Breast epithelium (tissue), 3 donors: ENCODE data around the gene ZNF548.

Experiments used
- CTCF ChIP-seq, 3 donors: fragments of 450-650 bp; IDR thresholded peaks; one replicate each; pipeline ENCODE4 v1.5.1; 2016 to 2017; ENCODE audit warnings: antibody characterized with exemption in 3 of 3, mild to moderate bottlenecking in 3 of 3, moderate library complexity in 3 of 3
- POLR2A ChIP-seq: fragments of 450-650 bp; IDR thresholded peaks from one replicate; pipeline ENCODE4 v1.6.1; 2016; ENCODE audit warnings: antibody characterized with exemption, mild to moderate bottlenecking, moderate library complexity
- POLR2AphosphoS5 ChIP-seq, 3 donors: sonication (generic); formaldehyde crosslinking; IDR thresholded peaks; one replicate each; pipeline ENCODE4 v1.6.1; 2017; ENCODE audit warnings: antibody characterized with exemption in 3 of 3

GRCh38 chr19:57348136-57348535 is 41.5 kb upstream of the ZNF548 start:
- TF ChIP-seq CTCF (IDR thresholded peaks at IDR 0.05): no peak
- no peak for TF ChIP-seq POLR2A
- TF ChIP-seq POLR2AphosphoS5 (IDR thresholded peaks at IDR 0.05): no peak
